Panc1 (cell line): ENCODE measurements around the gene ALG12. TPM values are rescaled to one million over a fixed set of nuclear protein-coding genes. Genes with fewer than 3 reads are reported as not detected.

Experiments
- ATAC-seq: fragments of 200-7000 bp; cut with Tn5 transposase; 2 replicates; pipeline ENCODE4 v1.9.1; 2020; ENCODE audit warnings: mild to moderate bottlenecking, moderate library complexity
- BruUV-seq: library from RNA; stranded (reverse); fragments of 400-500 nt; replicated peaks from 2 replicates; lab custom pipeline; 2021; lab: Mats Ljungman, UMichigan
- CTCF ChIA-PET: fragments of 300-600 bp; sonication (Branson Sonifier 250); formaldehyde crosslinking; loops from one replicate; lab custom pipeline; 2022; ENCODE audit warnings: antibody characterized with exemption; lab: Charles Lee
- POLR2A ChIA-PET: fragments of 300-600 bp; sonication (Branson Sonifier 250); formaldehyde crosslinking; loops from one replicate; lab custom pipeline; 2022; ENCODE audit warnings: antibody characterized with exemption; lab: Charles Lee
- DNase-seq: peaks from one replicate; pipeline ENCODE4 v3.0.0-alpha.2; 2010; ENCODE audit warnings: low read depth, low spot score
- H3K27ac ChIP-seq: 2 replicates; pipeline ENCODE4 v1.5.1; 2011; ENCODE audit warnings: mild to moderate bottlenecking, low read length, inconsistent platforms
- H3K27me3 ChIP-seq: fragments of 200-500 bp; sonication (Bioruptor generic); 2 replicates; pipeline ENCODE4 v1.6.0; 2014; ENCODE audit warnings: low read length, inconsistent platforms; ENCODE audit not compliant: control insufficient read depth, insufficient read depth
- H3K36me3 ChIP-seq: fragments of 200-500 bp; sonication (Bioruptor generic); 2 replicates; pipeline ENCODE4 v1.5.1; 2014; ENCODE audit warnings: inconsistent platforms, mild to moderate bottlenecking, low read length, moderate library complexity; ENCODE audit not compliant: control insufficient read depth, insufficient read depth
- H3K4me1 ChIP-seq: 2 replicates; pipeline ENCODE4 v1.5.1; 2011; ENCODE audit warnings: inconsistent platforms, mild to moderate bottlenecking, low read length, moderate library complexity; ENCODE audit not compliant: control insufficient read depth, insufficient read depth
- H3K4me3 ChIP-seq, 2 experiments: 2 replicates each; pipeline ENCODE4 v1.5.1; 2011 to 2012; ENCODE audit warnings: low read depth in 2 of 2, low read length in 2 of 2, mild to moderate bottlenecking in 2 of 2, inconsistent platforms in 1 of 2, moderate library complexity in 1 of 2
- H3K9me3 ChIP-seq: fragments of 200-500 bp; sonication (Bioruptor generic); 2 replicates; pipeline ENCODE4 v1.5.1; 2014; ENCODE audit warnings: low read depth, mild to moderate bottlenecking, inconsistent platforms, low read length, moderate library complexity; ENCODE audit not compliant: control insufficient read depth, insufficient read depth
- CTCF ChIP-seq: fragments of 450-650 bp; IDR thresholded peaks from 2 replicates; pipeline ENCODE4 v1.5.1; 2017; ENCODE audit warnings: mild to moderate bottlenecking
- POLR2AphosphoS5 ChIP-seq: IDR thresholded peaks from 2 replicates; pipeline ENCODE4 v1.6.1; 2012; ENCODE audit warnings: mild to moderate bottlenecking, low read depth, low read length, moderate library complexity
- REST ChIP-seq, 2 experiments: IDR thresholded peaks; 2 replicates each; pipeline ENCODE4 v1.6.1; 2011 to 2012; ENCODE audit warnings: low read depth in 2 of 2, control low read depth in 1 of 2, low read length in 1 of 2, mild to moderate bottlenecking in 1 of 2, moderate library complexity in 1 of 2; ENCODE audit not compliant: insufficient read depth in 1 of 2
- SIN3A ChIP-seq: IDR thresholded peaks from 2 replicates; pipeline ENCODE4 v1.6.1; 2012; ENCODE audit warnings: low read depth, mild to moderate bottlenecking, low read length, moderate library complexity, borderline replicate concordance; ENCODE audit not compliant: insufficient read depth
- TCF7L2 ChIP-seq: IDR thresholded peaks from 2 replicates; pipeline ENCODE4 v1.6.1; 2011; ENCODE audit warnings: mild to moderate bottlenecking, low read depth, low read length, inconsistent platforms
- in situ Hi-C: cut with HindIII; loops from 2 replicates; pipeline ENCODE4 v1.10.0; 2016; ENCODE audit warnings: low sequenced_read_pairs, low pct_unique_long_range_greater_than_20kb
- intact Hi-C: fragments of 100-400 bp; cut with micrococcal nuclease; formaldehyde crosslinking; loops from one replicate; pipeline ENCODE4 v1.10.0; 2022; ENCODE audit not compliant: unreplicated experiment
- total RNA-seq: library from RNA; stranded (reverse); gene quantifications from one replicate; pipeline ENCODE4 v1.2.1, GENCODE V29; 2021; ENCODE audit not compliant: unreplicated experiment

Gene ALG12
- total RNA-seq, 1 experiment from 2014 or later: 23.4 TPM

GRCh38 chr22:49863931-49864330 lies 54.3 kb downstream of the ALG12 start:
- Histone ChIP-seq H3K27ac (no peak overlapping the region), H3K36me3 (no peaks in the 10 kb centered on the region), H3K4me1 (peaks cover 7% of the 10 kb centered on the region), H3K27me3 (no peaks in the 10 kb centered on the region), H3K4me3 (no peak overlapping the region), H3K9me3 (peaks cover 8% of the 10 kb centered on the region; the same call in 1 of the 2 replicates)
- TF ChIP-seq SIN3A (no peak), REST (IDR thresholded peaks at IDR 0.05; ENCODE audit: insufficient read depth in 1 of 2, low read depth in 2 of 2, low read length in 1 of 2) (no peak), POLR2AphosphoS5 (no peak), CTCF (no peak), TCF7L2 (no peak)
- POLR2A ChIA-PET: no interaction called here
- no TSS peak for BruUV-seq
- ATAC-seq: no peak
- intact Hi-C loops: no loop called here
- DNase-seq: no peak
- in situ Hi-C loops: no loop called here
- CTCF ChIA-PET: no interaction called here

- H3K27ac ChIP-seq: no peak overlapping the region
- DNase-seq: no peak
- no peak for TF ChIP-seq CTCF
- no peak for TF ChIP-seq REST (IDR thresholded peaks at IDR 0.05; ENCODE audit: insufficient read depth in 1 of 2, low read depth in 2 of 2, low read length in 1 of 2)
- TF ChIP-seq POLR2AphosphoS5: no peak
- no peak for TF ChIP-seq SIN3A
- TF ChIP-seq TCF7L2: no peak
- H3K9me3 ChIP-seq: peaks cover 8% of the 10 kb centered on the region; the same call in 1 of the 2 replicates
- in situ Hi-C loops: no loop called here
- CTCF ChIA-PET: no interaction called here
- H3K36me3 ChIP-seq: no peaks in the 10 kb centered on the region
- no TSS peak for BruUV-seq
- no peak for ATAC-seq
- intact Hi-C loops: no loop called here
- H3K27me3 ChIP-seq: no peaks in the 10 kb centered on the region
- H3K4me3 ChIP-seq: no peak overlapping the region
- peaks cover 8% of the 10 kb centered on the region for H3K4me1 ChIP-seq
- POLR2A ChIA-PET: no interaction called here
Observed at GRCh38 chr22:49862496-49862776, 55.8 kb downstream of the ALG12 start.
